HG03520 (cell line): ENCODE results near the gene TMC7.

ENCODE experiments used
- ATAC-seq: cut with Tn5 transposase; IDR thresholded peaks from one replicate; pipeline ENCODE4 v1.9.1; 2021; ENCODE audit warnings: mild to moderate bottlenecking, moderate library complexity; ENCODE audit not compliant: unreplicated experiment

The TMC7 gene

DNA sequence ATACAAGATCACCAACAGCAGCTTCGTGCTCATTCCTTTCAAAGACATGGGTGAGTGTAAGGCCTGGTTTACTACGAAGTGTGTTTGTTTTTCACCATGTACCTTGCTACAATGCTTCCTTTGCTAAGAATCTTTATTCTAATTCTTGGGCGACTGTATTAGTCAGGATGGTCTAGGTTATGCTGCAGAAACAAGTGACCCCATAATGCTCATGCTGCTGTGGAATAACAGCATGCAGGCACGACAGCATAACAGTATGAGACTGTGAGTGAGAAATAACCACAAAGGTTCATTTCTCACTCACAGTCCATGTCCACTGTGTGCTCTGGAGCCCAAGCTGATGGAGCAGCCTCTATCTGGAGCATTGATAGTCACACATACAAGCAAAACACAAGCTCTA, 38.0 kb downstream of the TMC7 start:
- ATAC-seq: no peak

DNA sequence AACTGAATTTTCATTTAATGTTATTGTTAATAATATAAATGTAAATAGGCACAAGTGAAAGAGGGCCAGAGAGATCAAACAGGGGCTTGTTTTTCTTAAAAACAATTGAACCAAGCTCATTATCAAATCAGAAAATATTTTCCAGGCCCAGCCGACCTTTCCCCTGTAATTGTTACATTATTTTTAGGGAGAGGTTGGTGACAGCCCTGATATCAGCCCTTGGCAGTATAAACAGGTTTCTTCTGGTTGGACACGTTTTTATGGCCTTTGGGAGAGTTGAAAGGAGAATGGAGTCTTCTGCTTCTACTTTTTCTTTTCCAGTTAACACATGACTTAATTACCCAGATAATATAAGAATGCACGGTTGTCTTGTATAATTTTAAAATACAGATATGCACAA, 43.7 kb downstream of the TMC7 start:
- no peak for ATAC-seq

DNA sequence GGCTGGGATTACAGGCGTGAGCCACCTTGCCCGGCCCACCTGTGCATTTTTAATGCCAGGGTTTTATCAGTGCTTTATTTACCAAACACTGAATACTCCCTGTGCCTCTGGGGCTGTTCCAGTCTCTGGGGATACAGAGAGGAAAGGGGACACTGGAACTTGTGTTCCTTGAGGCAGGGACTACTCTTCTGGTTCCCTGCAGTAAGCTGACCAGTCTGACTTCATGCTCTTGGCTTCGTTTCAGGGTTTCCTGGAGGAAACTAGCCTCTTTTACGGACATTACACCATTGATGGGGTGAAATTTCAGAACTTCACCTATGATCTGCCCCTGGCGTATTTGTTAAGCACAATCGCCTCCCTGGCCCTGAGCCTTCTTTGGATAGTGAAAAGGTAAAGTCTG, 46.2 kb downstream of the TMC7 start:
- ATAC-seq: no peak

DNA sequence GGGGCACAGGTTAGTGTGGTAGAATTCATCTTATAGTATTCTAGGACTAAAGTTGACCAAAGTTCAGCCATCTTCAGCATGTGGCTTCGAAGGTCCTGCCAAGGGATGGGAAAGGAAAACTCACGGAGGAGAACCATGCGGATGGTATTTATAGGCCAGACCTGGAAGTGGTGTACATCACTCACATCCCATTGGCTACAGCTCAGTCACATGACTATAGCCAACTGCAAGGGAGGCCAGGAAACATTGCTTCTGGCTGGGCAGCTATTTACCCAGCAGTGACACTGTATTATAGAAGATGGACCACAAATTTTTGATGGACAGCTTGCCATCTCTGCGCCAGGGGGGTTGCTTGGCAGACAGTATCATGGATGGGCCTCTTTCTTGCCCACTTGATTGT, 48.0 kb downstream of the TMC7 start:
- no peak for ATAC-seq

DNA sequence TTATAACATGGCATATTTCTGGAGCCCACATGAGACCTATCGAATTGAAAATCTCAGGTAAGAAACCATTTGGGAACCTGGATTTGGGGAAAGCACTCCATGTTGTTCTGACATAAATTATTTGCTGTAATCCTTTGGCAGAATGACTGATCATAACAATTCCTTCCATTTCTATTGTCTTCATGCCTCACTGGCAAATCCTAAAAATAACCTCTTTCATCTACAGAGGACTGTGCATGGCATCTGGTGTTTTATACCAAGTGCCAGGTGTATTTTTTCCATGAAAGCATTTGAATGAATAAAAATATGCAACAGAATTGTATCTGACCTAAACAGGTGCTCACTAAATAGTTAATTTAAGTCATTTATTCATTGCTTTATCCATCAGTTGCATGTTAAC, 50.0 kb downstream of the TMC7 start:
- no peak for ATAC-seq

DNA sequence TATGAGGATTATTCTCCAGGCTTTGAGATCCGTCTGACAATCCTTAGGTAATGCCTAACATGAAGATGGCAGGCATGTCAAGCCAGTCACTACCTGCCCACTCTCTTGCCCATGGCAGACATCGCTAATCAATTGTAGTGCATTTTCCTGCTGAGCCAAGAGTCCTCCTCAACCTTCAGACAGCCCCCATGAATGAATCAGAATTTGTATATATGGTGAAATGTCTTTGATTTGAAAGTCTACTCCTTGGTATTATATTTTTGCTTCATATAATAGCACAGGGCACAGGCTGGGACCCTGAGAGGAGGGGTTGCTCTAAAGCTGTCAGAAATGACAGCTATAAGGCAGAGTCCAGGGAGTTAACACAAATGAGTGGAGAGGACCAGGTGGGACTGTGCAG, 56.7 kb downstream of the TMC7 start:
- no peak for ATAC-seq

DNA sequence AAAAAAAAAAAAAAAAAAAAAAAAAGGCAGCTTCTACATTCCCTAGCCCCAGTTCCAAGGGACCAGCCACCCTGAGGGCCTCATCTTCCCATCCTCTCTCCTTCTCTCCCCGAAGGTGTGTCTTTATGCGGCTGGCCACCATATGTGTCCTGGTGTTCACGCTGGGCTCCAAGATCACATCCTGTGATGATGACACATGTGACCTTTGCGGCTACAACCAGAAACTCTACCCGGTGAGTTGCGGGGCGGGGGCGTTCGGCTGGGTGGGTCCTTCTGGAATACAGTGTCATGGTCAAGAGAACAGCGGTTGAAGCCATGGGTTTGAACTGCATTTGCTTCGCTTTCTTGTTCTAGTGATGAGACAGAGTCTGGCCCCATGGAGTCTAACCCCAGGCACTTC, 61.0 kb downstream of the TMC7 start:
- ATAC-seq: no peak

DNA sequence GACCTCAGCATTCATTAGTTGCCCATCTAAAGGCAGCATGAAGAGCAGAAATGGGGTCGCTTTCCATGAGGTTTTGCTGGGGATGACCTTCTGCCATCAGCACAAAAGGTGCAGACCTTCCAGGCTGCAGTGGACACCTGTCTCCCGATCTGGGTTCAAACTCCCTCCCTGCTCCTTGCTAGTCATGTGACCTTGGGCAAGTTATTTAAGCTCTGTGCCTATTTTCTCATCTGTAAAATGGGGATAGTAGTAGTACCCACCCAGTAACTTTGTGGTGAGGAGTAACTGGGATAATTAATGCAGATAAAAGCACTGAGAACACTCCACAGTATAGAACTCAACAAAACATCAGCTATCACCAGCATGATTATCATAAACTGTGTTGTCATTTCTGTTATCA, 62.3 kb downstream of the TMC7 start:
- ATAC-seq: no peak

DNA sequence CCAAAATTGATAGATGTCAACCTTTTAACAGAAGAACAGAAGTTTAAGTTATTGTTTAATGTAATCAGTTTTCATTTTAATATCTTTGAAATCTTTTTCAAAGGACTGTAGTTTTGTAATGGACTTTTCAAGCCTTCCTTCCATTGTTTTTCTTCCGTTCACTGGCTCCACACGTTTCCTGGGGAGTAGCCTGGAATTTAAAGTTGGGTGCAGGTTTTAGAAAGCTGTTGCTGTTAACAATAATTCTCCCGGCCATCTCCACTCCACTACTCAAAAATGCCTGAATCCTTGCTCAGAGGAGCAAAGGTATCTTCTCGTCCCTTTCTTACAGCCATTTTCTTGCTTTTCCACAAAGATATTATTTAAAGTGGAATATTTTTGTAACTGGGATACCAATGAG, 79.0 kb downstream of the TMC7 start:
- ATAC-seq: no peak

DNA sequence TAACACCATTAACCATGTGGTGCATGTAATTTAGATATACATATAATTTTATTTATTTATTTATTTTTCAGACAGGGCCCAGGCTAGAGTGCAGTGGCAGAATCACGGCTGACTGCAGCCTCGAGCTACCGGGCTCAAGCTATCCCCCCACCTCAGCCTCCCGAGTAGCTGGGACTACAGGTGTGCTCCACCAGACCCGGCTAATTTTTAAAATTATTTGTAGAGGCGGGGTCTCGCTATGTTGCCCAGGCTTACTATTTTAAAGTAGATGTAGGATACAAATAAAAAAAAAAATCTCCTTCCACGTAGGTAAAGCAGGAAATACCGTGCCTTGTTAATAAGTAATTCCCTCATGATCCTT, 83.2 kb downstream of the TMC7 start:
- ATAC-seq: no peak

DNA sequence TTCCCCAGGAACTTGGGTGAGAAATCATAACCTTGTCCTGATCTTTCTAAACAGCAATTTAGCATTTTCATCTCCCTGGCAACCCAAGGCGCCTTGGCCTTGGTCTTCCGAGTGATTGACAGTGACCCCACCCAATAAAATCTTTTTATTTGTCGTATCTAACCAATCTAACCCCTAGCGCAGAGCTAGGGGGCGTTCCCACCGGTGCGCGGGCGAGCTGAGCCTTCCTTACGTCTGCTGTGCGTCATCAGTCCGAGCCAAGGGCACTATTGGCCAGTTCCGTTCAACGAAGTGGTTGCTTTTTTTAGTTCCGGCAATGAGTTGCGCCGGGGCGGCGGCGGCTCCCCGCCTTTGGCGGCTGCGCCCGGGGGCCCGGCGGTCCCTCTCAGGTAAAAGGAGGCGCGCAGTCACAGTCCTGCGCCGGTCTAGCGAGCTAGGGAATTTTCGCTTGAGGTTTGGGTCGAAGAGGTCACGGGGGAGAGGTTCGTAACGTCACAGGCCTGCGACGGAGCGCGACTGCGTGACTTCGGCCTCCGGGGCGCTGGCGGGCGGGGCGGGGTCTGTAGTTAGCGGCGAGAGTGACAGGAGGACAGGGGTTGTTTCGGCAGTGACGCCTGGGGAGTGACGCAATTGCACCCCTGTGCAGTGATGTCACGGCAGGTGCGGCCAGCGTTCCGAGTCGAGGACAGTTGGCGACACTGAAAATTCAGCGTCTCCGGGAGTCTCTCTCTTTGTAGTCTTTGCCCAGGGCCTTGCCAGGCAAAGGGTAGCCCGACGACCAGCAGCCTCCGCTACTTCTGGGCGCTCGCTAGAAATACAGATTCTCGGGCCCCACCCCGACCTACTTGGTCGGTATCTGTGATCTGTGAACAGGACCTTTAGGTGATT, 83.9 kb downstream of the TMC7 start, which contains the start of gene COQ7:
COQ7 (plus strand) TSS at position 266 of the 888 bp plus-strand sequence; CDS start at position 317, 51 bp downstream.
- ATAC-seq: peak; percentile 79

DNA sequence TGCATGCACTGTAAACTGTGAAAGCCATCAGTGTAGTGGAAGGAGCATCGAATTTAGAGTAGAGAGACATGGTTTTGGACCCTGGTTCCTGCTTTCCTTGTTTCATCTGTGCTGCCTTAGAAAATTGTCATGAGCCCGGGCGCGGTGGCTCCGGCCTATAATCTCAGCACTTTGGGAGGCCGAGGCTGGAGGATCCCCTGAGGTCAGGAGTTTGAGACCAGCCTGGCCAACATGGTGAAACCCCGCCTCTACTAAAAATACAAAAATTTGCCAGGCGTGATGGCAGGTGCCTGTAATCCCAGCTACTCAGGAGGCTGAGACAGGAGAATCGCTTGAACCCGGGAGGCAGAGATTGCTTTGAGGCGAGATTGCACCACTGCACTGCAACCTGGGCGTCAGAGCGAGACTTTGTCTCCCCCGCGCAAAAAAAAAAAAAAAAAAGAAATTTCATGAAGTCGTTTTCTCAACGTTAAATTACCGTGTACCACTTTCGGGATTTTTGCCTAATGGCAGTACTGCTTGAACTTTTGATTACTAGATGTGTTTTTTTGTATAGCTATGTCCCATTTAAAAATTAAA, 84.6 kb downstream of the TMC7 start:
- no peak for ATAC-seq

DNA sequence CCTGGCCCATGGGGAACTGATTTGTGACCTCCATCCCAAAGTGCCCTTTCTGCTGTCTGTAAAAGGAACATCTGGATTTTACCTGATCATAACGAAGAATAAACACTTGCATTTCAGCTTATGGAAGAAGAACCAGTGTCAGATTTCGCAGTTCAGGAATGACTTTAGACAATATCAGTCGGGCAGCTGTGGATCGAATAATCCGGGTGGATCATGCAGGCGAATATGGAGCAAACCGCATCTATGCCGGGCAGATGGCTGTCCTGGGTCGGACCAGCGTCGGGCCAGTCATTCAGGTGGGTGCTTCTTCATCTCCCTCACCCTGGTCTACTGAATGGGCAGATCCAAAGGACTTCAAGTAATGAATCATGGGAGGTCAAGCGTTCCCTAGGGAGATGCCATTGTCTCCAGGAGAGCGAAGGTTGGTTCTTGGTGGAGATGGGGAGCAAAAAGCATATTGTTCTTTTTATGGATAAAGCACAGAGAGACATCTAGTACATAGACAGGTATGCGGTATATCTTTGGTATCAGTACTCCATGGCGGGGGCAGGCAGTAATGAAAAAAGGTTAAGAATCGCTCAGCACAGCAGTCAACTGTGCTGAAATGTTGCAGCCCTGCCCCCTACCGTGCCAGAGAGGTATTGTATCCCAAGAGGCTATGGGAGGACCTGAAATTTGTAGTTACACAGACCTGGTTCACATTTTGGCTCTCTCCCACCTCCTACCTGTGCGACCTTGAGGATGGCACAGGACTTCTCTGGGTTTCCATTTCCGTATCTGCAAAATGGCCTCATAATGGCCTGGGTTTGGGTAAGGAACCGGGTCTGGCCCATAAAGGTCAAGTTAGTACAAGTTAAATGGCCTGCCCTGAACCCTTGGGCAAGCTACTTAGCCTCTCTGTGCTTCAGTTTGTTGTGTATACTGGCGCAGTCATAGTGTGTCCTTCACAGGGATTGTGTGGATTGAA, 88.4 kb downstream of the TMC7 start:
- ATAC-seq: no peak

DNA sequence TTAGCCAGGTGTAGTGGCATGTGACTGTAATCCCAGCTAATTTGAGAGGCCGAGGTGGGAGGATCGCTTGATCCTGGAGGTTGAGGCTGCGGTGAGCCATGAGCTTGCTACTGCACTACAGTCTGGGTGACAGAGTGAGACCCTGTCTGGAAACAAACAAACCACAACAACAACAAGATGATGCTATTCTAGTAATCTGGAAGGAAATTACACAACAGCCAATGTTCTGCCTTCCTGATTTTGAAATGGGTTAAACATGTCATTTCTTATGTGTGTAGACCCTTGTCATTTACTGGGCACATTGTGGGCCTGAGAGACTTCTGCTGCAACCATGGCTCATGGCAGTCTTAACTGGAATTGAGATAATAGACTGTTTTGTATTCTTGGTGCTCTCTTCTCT, 89.6 kb downstream of the TMC7 start:
- ATAC-seq: no peak

DNA sequence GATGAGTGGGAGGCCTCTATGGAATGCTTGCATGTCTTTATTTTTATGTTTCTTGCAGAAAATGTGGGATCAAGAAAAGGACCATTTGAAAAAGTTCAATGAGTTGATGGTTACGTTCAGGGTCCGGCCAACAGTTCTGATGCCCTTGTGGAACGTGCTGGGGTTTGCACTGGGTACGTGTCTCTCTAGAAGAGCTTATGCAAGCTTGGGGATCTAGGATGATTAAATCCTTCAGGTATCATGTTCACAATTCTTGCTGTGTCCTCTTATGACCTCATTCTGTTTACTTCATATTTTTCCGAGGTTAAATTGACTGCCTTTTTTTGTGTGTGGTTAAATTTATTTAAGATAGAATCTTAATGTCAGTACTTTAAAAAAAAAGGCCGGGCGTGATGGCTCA, 90.1 kb downstream of the TMC7 start:
- ATAC-seq: no peak

DNA sequence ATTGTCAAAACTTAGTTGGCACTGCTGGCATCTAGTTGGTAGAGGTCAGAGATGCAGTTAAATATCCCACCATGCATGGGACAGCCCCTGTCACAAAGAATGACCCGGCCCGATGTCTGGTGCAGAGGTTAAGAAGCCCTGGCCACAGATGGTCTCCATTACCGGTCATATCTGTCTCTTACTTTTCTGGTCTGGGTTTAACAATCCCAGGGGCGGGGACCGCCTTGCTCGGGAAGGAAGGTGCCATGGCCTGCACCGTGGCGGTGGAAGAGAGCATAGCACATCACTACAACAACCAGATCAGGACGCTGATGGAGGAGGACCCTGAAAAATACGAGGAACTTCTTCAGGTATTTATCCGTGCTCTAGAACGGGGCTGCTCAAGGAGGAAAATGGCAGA, 91.8 kb downstream of the TMC7 start:
- ATAC-seq: no peak

DNA sequence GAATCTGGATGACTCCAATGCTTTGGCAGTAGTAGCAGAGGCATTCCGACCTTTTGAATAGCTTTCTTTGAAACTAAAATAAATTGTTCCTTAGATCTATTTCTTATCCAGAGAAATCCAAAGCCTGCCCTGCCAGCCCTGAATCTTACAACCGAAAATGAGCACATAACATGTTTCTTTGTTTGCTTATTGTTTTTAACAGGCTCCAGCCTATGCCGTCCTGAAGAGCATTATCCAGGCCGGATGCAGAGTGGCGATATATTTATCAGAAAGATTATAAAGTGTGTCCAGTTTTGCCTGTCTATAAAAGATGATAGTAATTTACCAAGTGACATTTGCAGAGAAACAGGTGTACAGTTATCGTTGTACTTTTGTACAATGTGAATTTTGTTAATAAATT, 94.1 kb downstream of the TMC7 start:
- no peak for ATAC-seq

DNA sequence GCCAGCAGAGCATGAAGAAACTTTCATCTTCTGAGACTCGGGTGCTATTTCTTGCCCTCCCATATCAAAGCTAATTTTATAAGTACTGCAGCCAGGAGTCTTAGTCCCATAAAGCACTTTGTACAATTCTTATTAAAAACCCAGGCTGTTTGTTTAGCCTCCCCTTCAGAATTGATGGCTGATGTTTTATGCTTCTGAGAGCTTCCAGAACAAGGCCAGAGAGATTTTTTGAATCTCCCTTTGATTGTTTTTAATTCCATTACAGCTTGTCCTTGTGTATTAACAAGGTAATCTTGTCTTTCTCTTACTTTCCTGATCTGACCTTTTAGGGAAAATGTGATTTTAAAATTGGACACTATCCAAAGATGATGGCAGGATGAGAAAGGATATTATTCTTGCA, 99.9 kb downstream of the TMC7 start:
- no peak for ATAC-seq

DNA sequence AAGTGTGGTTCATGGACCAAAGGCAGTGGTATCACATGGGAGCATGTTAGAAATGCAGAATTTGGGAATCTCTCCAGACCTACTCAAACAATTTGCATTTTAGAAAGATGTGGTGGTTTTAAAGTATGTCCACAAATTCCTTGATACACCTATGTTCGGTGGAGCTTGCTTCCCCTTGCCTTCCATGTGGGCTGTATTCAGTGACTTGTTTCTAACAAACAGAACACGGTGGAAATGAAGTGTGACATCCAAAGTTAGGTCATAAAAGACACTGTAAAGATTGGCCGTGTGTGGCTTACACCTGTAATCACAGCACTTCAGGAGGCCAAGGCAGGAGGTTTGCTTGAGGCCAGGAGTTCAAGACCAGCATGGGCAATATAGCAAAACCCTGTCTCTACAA, 100.4 kb downstream of the TMC7 start:
- no peak for ATAC-seq

DNA sequence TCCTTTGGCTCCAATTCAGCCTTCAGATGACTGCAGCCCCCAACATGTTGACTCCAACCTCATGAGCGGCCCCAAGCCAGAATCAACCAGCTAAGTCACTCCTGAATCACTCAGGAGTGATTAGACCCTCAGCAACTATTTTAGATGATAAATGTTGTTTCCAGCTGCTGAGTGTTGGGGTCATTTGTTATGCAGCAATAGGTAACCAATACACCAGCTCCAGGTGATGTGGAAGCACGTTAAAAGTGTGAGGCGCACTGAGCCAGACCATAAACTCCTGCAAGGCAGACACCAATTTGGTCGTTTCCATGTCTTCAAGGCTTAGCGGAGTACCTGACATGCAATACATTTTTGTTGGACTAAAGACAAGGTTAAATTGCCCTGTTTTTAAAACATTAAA, 101.1 kb downstream of the TMC7 start:
- ATAC-seq: no peak

DNA sequence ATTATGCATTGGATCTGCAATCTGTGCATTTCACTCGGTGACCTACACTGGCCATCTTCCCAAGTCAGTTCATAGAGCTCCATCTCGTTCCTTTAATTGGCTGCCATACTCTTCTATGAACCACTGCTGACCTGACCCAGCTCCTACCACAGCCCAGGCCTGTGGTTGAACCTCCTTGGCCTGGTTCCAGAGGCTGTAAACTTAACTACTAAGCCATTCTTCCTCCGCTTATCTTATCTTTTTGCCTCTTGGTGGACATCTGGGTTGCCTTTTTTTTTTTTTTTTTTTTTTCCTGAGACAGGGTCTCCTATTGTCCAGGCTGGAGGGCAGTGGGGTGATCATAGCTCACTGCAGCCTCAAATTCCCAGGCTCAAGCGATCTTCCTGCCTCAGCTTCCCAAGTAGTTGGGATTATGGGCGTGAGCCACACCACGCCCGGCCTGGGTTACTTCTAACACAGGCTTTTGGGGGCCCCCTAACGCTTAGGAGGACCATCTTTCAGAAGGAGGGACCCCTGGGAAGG, 102.0 kb downstream of the TMC7 start:
- ATAC-seq: no peak
